Muscle layer of duodenum (tissue), 2 donors: ENCODE data around the gene PDGFA.
"Not testable (repeated sequence)": the region's sequence is repeated elsewhere in the genome, so short reads cannot be mapped to it uniquely, and the experiment has no call there.

Experiments
- H3K27ac ChIP-seq: one replicate; pipeline ENCODE4 v1.7.0; 2013; ENCODE audit warnings: mild to moderate bottlenecking, low read length
- H3K27me3 ChIP-seq: one replicate; pipeline ENCODE4 v1.7.0; 2013; ENCODE audit warnings: low read depth, mild to moderate bottlenecking, control low read depth, low read length
- H3K36me3 ChIP-seq, 2 donors: one replicate each; pipeline ENCODE4 v1.7.0; 2013; ENCODE audit warnings: low read length in 2 of 2, control low read depth in 1 of 2, mild to moderate bottlenecking in 1 of 2; ENCODE audit not compliant: insufficient read depth in 2 of 2, control insufficient read depth in 1 of 2
- H3K4me1 ChIP-seq, 2 donors: one replicate each; pipeline ENCODE4 v1.7.0; 2013; ENCODE audit warnings: low read length in 2 of 2, mild to moderate bottlenecking in 2 of 2, control low read depth in 1 of 2, moderate library complexity in 1 of 2; ENCODE audit not compliant: insufficient read depth in 2 of 2, control insufficient read depth in 1 of 2
- H3K4me3 ChIP-seq, 2 donors: one replicate each; pipeline ENCODE4 v1.7.0; 2013; ENCODE audit warnings: low read length in 2 of 2, low read depth in 1 of 2, mild to moderate bottlenecking in 1 of 2
- H3K9me3 ChIP-seq, 2 donors: one replicate each; pipeline ENCODE4 v1.7.0; 2013; ENCODE audit warnings: low read length in 2 of 2, control low read depth in 1 of 2, mild to moderate bottlenecking in 1 of 2; ENCODE audit not compliant: control insufficient read depth in 1 of 2
- donor health status: healthy.

PDGFA gene

DNA sequence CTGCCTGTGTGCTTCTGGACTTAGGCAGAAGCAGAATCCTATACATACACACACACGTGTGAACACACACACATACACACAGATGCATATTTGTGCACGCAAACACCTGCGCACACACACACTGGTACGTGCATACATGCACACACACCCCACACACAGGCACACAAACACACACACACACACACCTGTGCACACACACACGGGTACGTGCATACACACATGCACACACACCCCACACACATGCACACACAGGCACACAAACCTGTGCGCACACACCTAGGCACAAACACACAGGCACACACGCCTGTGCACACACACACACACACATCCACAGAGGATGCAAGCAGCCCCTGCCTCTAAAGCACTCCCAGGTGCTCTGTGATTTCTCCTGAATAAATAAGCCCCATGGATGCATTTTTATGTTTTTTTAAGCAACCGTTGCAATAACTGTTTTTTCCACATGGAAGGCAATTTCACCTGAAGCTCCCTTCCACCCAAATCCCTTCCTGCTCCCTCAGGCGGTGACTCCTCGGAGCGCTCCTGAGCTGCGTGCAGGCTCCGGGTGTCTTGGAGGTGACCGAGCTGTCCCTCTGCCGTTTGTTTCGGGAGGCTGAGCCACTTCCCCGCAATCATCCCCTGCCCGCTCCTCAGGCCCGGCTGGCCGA, 41.5 kb upstream of the PDGFA start:
- no peaks in the 10 kb centered on the region for H3K9me3 ChIP-seq
- no peaks in the 10 kb centered on the region for H3K27me3 ChIP-seq
- H3K4me3 ChIP-seq: no peak overlapping the region
- H3K4me1 ChIP-seq: no peaks in the 10 kb centered on the region
- no peaks in the 10 kb centered on the region for H3K36me3 ChIP-seq
- no peak overlapping the region for H3K27ac ChIP-seq

DNA sequence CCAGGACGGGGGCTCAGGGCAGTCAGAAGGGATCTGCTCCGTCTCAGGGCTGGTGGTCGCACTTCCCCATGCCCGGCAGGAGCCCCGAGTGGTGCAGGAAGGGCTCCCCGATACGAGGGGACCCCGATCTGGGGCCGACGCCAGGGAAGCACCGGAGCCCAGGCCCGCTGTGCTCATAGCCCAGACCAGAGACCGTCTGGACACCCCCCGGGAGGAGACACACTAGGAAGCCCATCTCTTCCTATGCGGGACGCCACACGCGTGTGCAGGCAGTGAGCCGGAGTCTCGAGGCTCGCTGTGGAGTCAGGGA, 39.7 kb upstream of the PDGFA start:
- no peak overlapping the region for H3K4me3 ChIP-seq
- H3K4me1 ChIP-seq: no peaks in the 10 kb centered on the region
- no peak overlapping the region for H3K27ac ChIP-seq
- H3K36me3 ChIP-seq: no peaks in the 10 kb centered on the region
- no peaks in the 10 kb centered on the region for H3K27me3 ChIP-seq
- no peaks in the 10 kb centered on the region for H3K9me3 ChIP-seq

- Histone ChIP-seq H3K36me3 (no peaks in the 10 kb centered on the region), H3K4me3 (no peak overlapping the region), H3K27me3 (no peaks in the 10 kb centered on the region), H3K9me3 (no peaks in the 10 kb centered on the region), H3K27ac (no peak overlapping the region), H3K4me1 (no peaks in the 10 kb centered on the region)
Observed at GRCh38 chr7:557558-557881, 37.9 kb upstream of the PDGFA start.

DNA sequence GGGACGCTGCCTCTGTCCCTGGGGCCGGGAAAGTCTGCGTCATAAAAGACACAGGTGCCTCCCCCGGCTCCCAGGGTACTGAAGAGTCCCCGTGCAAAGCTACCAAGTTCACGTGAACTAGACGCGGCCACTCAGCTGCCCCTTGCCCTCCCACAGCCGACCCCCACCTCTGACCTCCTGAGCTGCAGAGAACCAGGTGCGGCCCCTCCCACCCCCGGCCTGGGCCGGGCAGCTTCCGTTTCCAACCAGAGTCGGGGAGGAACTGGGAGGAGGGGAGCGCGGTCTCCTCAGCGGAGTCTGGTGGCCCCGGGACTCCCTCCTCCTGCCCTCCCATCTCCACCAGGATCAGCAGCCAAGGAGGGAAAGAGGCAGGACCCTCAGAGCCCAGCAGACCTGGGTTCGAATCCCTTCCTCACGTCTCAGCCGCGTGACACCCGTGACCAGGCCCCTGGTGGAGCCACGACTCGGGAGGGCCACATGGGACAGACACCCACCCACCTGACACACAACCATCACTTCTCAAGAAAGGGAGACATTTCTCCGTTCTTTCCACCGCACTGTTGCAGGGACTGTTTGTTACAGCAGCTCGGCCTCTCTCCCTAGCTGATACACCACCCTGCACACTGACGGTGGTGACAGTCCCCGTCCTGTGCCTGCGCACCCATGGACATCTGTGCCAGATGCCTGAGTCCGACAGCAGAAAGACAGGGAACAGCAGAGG, 37.4 kb upstream of the PDGFA start:
- Histone ChIP-seq H3K9me3 (no peaks in the 10 kb centered on the region), H3K27ac (no peak overlapping the region), H3K27me3 (no peaks in the 10 kb centered on the region), H3K4me1 (no peaks in the 10 kb centered on the region), H3K36me3 (no peaks in the 10 kb centered on the region), H3K4me3 (no peak overlapping the region)

GRCh38 chr7:556291-556826, 36.7 kb upstream of the PDGFA start:
- Histone ChIP-seq H3K27ac (no peak overlapping the region), H3K27me3 (no peaks in the 10 kb centered on the region), H3K9me3 (no peaks in the 10 kb centered on the region), H3K36me3 (no peaks in the 10 kb centered on the region), H3K4me1 (no peaks in the 10 kb centered on the region), H3K4me3 (no peak overlapping the region)

GRCh38 chr7:555551-556160, 36.0 kb upstream of the PDGFA start:
- no peak overlapping the region for H3K4me3 ChIP-seq
- H3K9me3 ChIP-seq: no peaks in the 10 kb centered on the region
- H3K4me1 ChIP-seq: no peaks in the 10 kb centered on the region
- H3K27ac ChIP-seq: no peak overlapping the region
- H3K27me3 ChIP-seq: no peaks in the 10 kb centered on the region
- H3K36me3 ChIP-seq: no peaks in the 10 kb centered on the region

- Histone ChIP-seq H3K9me3 (no peaks in the 10 kb centered on the region), H3K4me3 (no peak overlapping the region), H3K27me3 (no peaks in the 10 kb centered on the region), H3K27ac (no peak overlapping the region), H3K36me3 (peaks cover 0 to 13% of the 10 kb centered on the region in 2 donors), H3K4me1 (no peaks in the 10 kb centered on the region)
Observed at GRCh38 chr7:553636-554111, 34.0 kb upstream of the PDGFA start.

DNA sequence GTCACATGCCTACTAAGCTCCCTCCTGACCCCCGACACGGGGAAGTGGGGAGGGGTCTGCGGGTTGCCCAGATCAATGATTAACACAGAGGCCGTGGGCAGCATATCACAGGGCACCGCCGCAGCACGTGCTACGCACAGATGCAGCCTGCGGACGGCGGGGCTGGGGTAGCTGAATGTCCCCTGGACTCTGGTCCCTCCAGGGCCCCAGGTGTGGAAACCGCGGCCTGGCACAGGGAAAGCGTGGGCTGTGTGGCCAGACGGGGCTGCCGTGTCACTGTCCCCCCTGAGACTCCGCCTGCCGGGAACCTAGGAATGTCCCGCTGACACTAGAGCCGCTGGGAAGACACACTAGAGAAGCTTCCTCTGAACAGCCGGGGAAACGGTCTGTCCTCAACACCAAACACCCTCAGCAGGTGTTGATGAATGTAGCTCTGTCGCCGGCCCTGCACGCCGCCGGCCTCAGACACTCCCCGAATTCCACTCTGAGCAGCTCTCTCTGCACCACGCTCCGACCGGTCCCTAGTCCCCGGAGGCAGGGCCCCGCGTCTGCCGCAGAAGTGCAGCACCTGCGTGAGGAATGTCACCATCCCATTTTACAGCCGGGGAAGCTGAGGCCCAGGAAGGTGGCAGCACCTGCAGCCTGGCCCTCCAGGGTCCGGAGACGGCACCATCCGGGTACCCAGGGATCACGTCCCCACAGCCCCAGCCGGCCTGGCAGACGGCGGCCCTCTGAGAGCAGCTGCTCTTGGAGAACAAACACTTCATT, 33.4 kb upstream of the PDGFA start:
- no peaks in the 10 kb centered on the region for H3K4me1 ChIP-seq
- no peak overlapping the region for H3K27ac ChIP-seq
- no peaks in the 10 kb centered on the region for H3K9me3 ChIP-seq
- H3K27me3 ChIP-seq: no peaks in the 10 kb centered on the region
- H3K4me3 ChIP-seq: no peak overlapping the region
- H3K36me3 ChIP-seq: peaks cover 0 to 13% of the 10 kb centered on the region in 2 donors

DNA sequence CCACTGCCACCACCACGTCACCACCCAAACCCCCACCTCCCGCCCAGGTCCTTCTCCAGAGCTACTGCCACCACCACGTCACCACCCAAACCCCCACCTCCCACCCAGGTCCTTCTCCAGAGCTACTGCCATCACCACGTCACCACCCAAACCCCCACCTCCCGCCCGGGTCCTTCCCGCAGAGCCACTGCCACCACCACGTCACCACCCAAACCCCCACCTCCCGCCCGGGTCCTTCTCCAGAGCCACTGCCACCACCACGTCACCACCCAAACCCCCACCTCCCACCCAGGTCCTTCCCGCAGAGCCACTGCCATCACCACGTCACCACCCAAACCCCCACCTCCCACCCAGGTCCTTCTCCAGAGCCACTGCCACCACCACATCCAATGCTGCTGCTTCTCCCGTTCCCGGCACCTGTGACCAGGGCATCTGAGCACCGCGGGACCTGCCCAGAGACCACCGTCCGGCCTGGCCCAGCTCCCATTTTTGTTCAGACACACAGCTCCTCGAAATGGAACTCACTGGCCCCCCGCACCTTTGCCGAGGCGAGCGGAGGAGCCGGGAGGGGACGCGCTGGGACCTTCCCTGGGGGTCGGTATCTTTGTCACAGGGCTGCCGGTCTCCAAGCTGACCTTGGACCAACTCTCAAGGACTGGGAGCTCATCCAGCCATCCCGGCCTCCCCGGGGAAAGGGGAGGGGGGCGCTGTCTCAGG, 32.7 kb upstream of the PDGFA start:
- H3K36me3 ChIP-seq: peaks cover 0 to 13% of the 10 kb centered on the region in 2 donors
- H3K27me3 ChIP-seq, H3K4me3 ChIP-seq, H3K4me1 ChIP-seq, H3K9me3 ChIP-seq, H3K27ac ChIP-seq: not testable (repeated sequence)

GRCh38 chr7:551615-551970, 31.9 kb upstream of the PDGFA start:
- H3K9me3 ChIP-seq, H3K4me3 ChIP-seq, H3K4me1 ChIP-seq, H3K27me3 ChIP-seq, H3K27ac ChIP-seq: not testable (repeated sequence)
- peaks cover 0 to 13% of the 10 kb centered on the region in 2 donors for H3K36me3 ChIP-seq
